HUES48 (cell line): ENCODE data around the gene AIG1.
"Not testable (repeated sequence)": the region's sequence is repeated elsewhere in the genome, so short reads cannot be mapped to it uniquely, and the experiment has no call there.

ENCODE experiments used
- H3K27ac ChIP-seq: one replicate; pipeline ENCODE4 v1.7.0; 2013; ENCODE audit warnings: low read depth, low read length, inconsistent platforms
- H3K27me3 ChIP-seq: 2 replicates; pipeline ENCODE4 v1.6.1; 2013; ENCODE audit warnings: mild to moderate bottlenecking, low read length; ENCODE audit not compliant: control insufficient read depth, insufficient read depth
- H3K36me3 ChIP-seq: 2 replicates; pipeline ENCODE4 v1.6.1; 2013; ENCODE audit warnings: low read length; ENCODE audit not compliant: control insufficient read depth, insufficient read depth
- H3K4me1 ChIP-seq: 2 replicates; pipeline ENCODE4 v1.6.1; 2013; ENCODE audit warnings: mild to moderate bottlenecking, low read length; ENCODE audit not compliant: control insufficient read depth, insufficient read depth
- H3K4me3 ChIP-seq: 2 replicates; pipeline ENCODE4 v1.5.1; 2013; ENCODE audit warnings: mild to moderate bottlenecking, low read depth, low read length
- H3K9ac ChIP-seq: 2 replicates; pipeline ENCODE4 v1.6.1; 2013; ENCODE audit warnings: mild to moderate bottlenecking, low read depth, low read length, moderate library complexity
- H3K9me3 ChIP-seq: 2 replicates; pipeline ENCODE4 v1.6.1; 2013; ENCODE audit warnings: low read length; ENCODE audit not compliant: control insufficient read depth, insufficient read depth

The AIG1 gene

GRCh38 chr6:143060806-143061596, at the start of gene AIG1:
Gene AIG1 (plus strand): TSS chr6:143060889. CDS start chr6:143060926, 37 bp downstream.
- H3K4me1 ChIP-seq = peaks cover 58% of the 10 kb centered on the region
- H3K27ac ChIP-seq = peak within 1 kb of the TSS; percentile 78

GRCh38 chr6:143014764-143015163, 45.9 kb upstream of the AIG1 start:
- H3K27me3 ChIP-seq = no peaks in the 10 kb centered on the region
- H3K9ac ChIP-seq = no peak overlapping the region
- H3K4me1 ChIP-seq = no peaks in the 10 kb centered on the region
- H3K4me3 ChIP-seq = no peak overlapping the region
- H3K9me3 ChIP-seq = no peaks in the 10 kb centered on the region
- no peak overlapping the region for H3K27ac ChIP-seq
- no peaks in the 10 kb centered on the region for H3K36me3 ChIP-seq

More at GRCh38 chr6:143060806-143061596, at the start of gene AIG1:
- Histone ChIP-seq H3K9ac (peak within 1 kb of the TSS; percentile 72), H3K27me3 (no peaks in the 10 kb centered on the region), H3K36me3 (no peaks in the 10 kb centered on the region), H3K4me3 (peak within 1 kb of the TSS; percentile 73), H3K9me3 (no peaks in the 10 kb centered on the region)

- Histone ChIP-seq H3K36me3 (no peaks in the 10 kb centered on the region), H3K9me3 (no peaks in the 10 kb centered on the region), H3K27me3 (no peaks in the 10 kb centered on the region), H3K4me1 (no peaks in the 10 kb centered on the region), H3K4me3 (no peak overlapping the region), H3K27ac (no peak overlapping the region), H3K9ac (no peak overlapping the region)
These were observed 45.4 kb upstream of the AIG1 start for GRCh38 chr6:143015300-143015706.

GRCh38 chr6:143018955-143019354, 41.7 kb upstream of the AIG1 start:
- H3K27me3 ChIP-seq = no peaks in the 10 kb centered on the region
- H3K36me3 ChIP-seq = no peaks in the 10 kb centered on the region
- H3K4me3 ChIP-seq = no peak overlapping the region
- no peak overlapping the region for H3K27ac ChIP-seq
- no peak overlapping the region for H3K9ac ChIP-seq
- no peaks in the 10 kb centered on the region for H3K9me3 ChIP-seq
- no peaks in the 10 kb centered on the region for H3K4me1 ChIP-seq

GRCh38 chr6:143020862-143021261, 39.8 kb upstream of the AIG1 start:
- H3K27me3 ChIP-seq, H3K4me3 ChIP-seq, H3K36me3 ChIP-seq, H3K27ac ChIP-seq, H3K9ac ChIP-seq, H3K4me1 ChIP-seq, H3K9me3 ChIP-seq: not testable (repeated sequence)

GRCh38 chr6:143021543-143021942, 39.1 kb upstream of the AIG1 start:
- H3K9ac ChIP-seq = no peak overlapping the region
- no peak overlapping the region for H3K4me3 ChIP-seq
- no peak overlapping the region for H3K27ac ChIP-seq
- H3K9me3 ChIP-seq = no peaks in the 10 kb centered on the region
- H3K36me3 ChIP-seq = no peaks in the 10 kb centered on the region
- H3K27me3 ChIP-seq = no peaks in the 10 kb centered on the region
- no peaks in the 10 kb centered on the region for H3K4me1 ChIP-seq

- Histone ChIP-seq H3K4me1 (no peaks in the 10 kb centered on the region), H3K27ac (no peak overlapping the region), H3K9ac (no peak overlapping the region), H3K9me3 (no peaks in the 10 kb centered on the region), H3K27me3 (no peaks in the 10 kb centered on the region), H3K36me3 (no peaks in the 10 kb centered on the region), H3K4me3 (no peak overlapping the region)
These were observed 38.1 kb upstream of the AIG1 start for GRCh38 chr6:143022587-143022986.

GRCh38 chr6:143023695-143024094, 37.0 kb upstream of the AIG1 start:
- no peak overlapping the region for H3K4me3 ChIP-seq
- no peak overlapping the region for H3K9ac ChIP-seq
- H3K27me3 ChIP-seq = no peaks in the 10 kb centered on the region
- no peak overlapping the region for H3K27ac ChIP-seq
- H3K36me3 ChIP-seq = no peaks in the 10 kb centered on the region
- no peaks in the 10 kb centered on the region for H3K4me1 ChIP-seq
- H3K9me3 ChIP-seq = no peaks in the 10 kb centered on the region

- Histone ChIP-seq H3K9me3 (no peaks in the 10 kb centered on the region), H3K9ac (no peak overlapping the region), H3K4me3 (no peak overlapping the region), H3K36me3 (no peaks in the 10 kb centered on the region), H3K4me1 (no peaks in the 10 kb centered on the region), H3K27ac (no peak overlapping the region), H3K27me3 (no peaks in the 10 kb centered on the region)
These were observed 35.7 kb upstream of the AIG1 start for GRCh38 chr6:143024977-143025376.

- no peak overlapping the region for H3K4me3 ChIP-seq
- H3K27me3 ChIP-seq = no peaks in the 10 kb centered on the region
- H3K9me3 ChIP-seq = no peaks in the 10 kb centered on the region
- no peaks in the 10 kb centered on the region for H3K36me3 ChIP-seq
- no peak overlapping the region for H3K27ac ChIP-seq
- no peaks in the 10 kb centered on the region for H3K4me1 ChIP-seq
- no peak overlapping the region for H3K9ac ChIP-seq
These were observed 33.8 kb upstream of the AIG1 start for GRCh38 chr6:143026696-143027449.

GRCh38 chr6:143034689-143035334, 25.9 kb upstream of the AIG1 start:
- no peak overlapping the region for H3K4me3 ChIP-seq
- no peaks in the 10 kb centered on the region for H3K9me3 ChIP-seq
- H3K27me3 ChIP-seq = no peaks in the 10 kb centered on the region
- no peak overlapping the region for H3K27ac ChIP-seq
- H3K9ac ChIP-seq = no peak overlapping the region
- H3K36me3 ChIP-seq = no peaks in the 10 kb centered on the region
- H3K4me1 ChIP-seq = no peaks in the 10 kb centered on the region
